Lower leg skin (tissue), 3 donors: ENCODE data around the gene ROR2.

ENCODE experiments used
- CTCF ChIP-seq, 3 donors: fragments of 450-650 bp; IDR thresholded peaks; one replicate each; pipeline ENCODE4 v1.5.1; 2016; ENCODE audit warnings: antibody characterized with exemption in 3 of 3, mild to moderate bottlenecking in 3 of 3, moderate library complexity in 2 of 3
- POLR2A ChIP-seq, 2 donors: fragments of 450-650 bp; IDR thresholded peaks; one replicate each; pipeline ENCODE4 v1.6.1; 2016 to 2017; ENCODE audit warnings: antibody characterized with exemption in 2 of 2, mild to moderate bottlenecking in 1 of 2, moderate library complexity in 1 of 2

DNA sequence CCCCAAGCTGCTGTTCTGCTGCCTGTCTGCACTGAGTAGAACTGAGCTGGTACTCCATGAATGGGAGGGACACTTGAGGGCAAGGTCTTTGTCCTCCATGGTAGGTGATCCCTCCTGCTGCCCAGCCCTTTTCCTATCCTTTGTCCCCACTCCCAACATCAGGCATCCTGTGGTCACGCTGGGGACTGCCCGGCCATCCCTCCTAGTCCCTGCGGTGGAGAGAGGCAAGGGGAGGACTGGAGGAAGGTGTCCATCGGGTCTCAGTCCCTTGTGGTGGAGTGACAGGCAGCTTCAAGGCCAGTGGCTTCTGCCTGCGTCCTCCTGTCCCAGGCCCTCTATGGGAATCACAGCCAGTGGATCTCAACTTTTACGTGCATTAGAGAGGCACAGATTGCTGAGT is 25.9 kb downstream of the ROR2 start:
- TF ChIP-seq POLR2A (IDR thresholded peaks at IDR 0.05) (no peak), CTCF (IDR thresholded peaks at IDR 0.05) (no peak)
